HUES48 (cell line): ENCODE data around the gene EPHA4.
"Not testable (repeated sequence)": the region's sequence is repeated elsewhere in the genome, so short reads cannot be mapped to it uniquely, and the experiment has no call there.

Experiments
- H3K27ac ChIP-seq: one replicate; pipeline ENCODE4 v1.7.0; 2013; ENCODE audit warnings: low read depth, low read length, inconsistent platforms
- H3K27me3 ChIP-seq: 2 replicates; pipeline ENCODE4 v1.6.1; 2013; ENCODE audit warnings: mild to moderate bottlenecking, low read length; ENCODE audit not compliant: control insufficient read depth, insufficient read depth
- H3K36me3 ChIP-seq: 2 replicates; pipeline ENCODE4 v1.6.1; 2013; ENCODE audit warnings: low read length; ENCODE audit not compliant: control insufficient read depth, insufficient read depth
- H3K4me1 ChIP-seq: 2 replicates; pipeline ENCODE4 v1.6.1; 2013; ENCODE audit warnings: mild to moderate bottlenecking, low read length; ENCODE audit not compliant: control insufficient read depth, insufficient read depth
- H3K4me3 ChIP-seq: 2 replicates; pipeline ENCODE4 v1.5.1; 2013; ENCODE audit warnings: mild to moderate bottlenecking, low read depth, low read length
- H3K9ac ChIP-seq: 2 replicates; pipeline ENCODE4 v1.6.1; 2013; ENCODE audit warnings: mild to moderate bottlenecking, low read depth, low read length, moderate library complexity
- H3K9me3 ChIP-seq: 2 replicates; pipeline ENCODE4 v1.6.1; 2013; ENCODE audit warnings: low read length; ENCODE audit not compliant: control insufficient read depth, insufficient read depth

The EPHA4 gene

GRCh38 chr2:221518935-221519625, 53.0 kb downstream of the EPHA4 start:
- Histone ChIP-seq H3K9ac (no peak overlapping the region), H3K27me3 (no peaks in the 10 kb centered on the region), H3K4me1 (peaks cover 11% of the 10 kb centered on the region), H3K27ac (no peak overlapping the region), H3K4me3 (no peak overlapping the region), H3K36me3 (no peaks in the 10 kb centered on the region), H3K9me3 (no peaks in the 10 kb centered on the region)

GRCh38 chr2:221518201-221518934, 53.7 kb downstream of the EPHA4 start:
- Histone ChIP-seq H3K9ac (no peak overlapping the region), H3K4me1 (peaks cover 14% of the 10 kb centered on the region), H3K27me3 (no peaks in the 10 kb centered on the region), H3K27ac (no peak overlapping the region), H3K4me3 (no peak overlapping the region), H3K36me3 (no peaks in the 10 kb centered on the region), H3K9me3 (no peaks in the 10 kb centered on the region)

GRCh38 chr2:221517696-221518151, 54.4 kb downstream of the EPHA4 start:
- H3K4me3 ChIP-seq = no peak overlapping the region
- H3K9me3 ChIP-seq = no peaks in the 10 kb centered on the region
- no peak overlapping the region for H3K9ac ChIP-seq
- H3K4me1 ChIP-seq = peaks cover 19% of the 10 kb centered on the region
- no peaks in the 10 kb centered on the region for H3K36me3 ChIP-seq
- no peak overlapping the region for H3K27ac ChIP-seq
- no peaks in the 10 kb centered on the region for H3K27me3 ChIP-seq

- no peak overlapping the region for H3K4me3 ChIP-seq
- H3K27ac ChIP-seq = no peak overlapping the region
- H3K27me3 ChIP-seq = no peaks in the 10 kb centered on the region
- peaks cover 19% of the 10 kb centered on the region for H3K4me1 ChIP-seq
- H3K9ac ChIP-seq = no peak overlapping the region
- no peaks in the 10 kb centered on the region for H3K36me3 ChIP-seq
- H3K9me3 ChIP-seq = no peaks in the 10 kb centered on the region
Observed at GRCh38 chr2:221517146-221517695, 54.9 kb downstream of the EPHA4 start.

GRCh38 chr2:221515864-221516263, 56.2 kb downstream of the EPHA4 start:
- no peak overlapping the region for H3K9ac ChIP-seq
- no peaks in the 10 kb centered on the region for H3K27me3 ChIP-seq
- no peaks in the 10 kb centered on the region for H3K36me3 ChIP-seq
- no peak overlapping the region for H3K4me3 ChIP-seq
- no peak overlapping the region for H3K27ac ChIP-seq
- H3K9me3 ChIP-seq = no peaks in the 10 kb centered on the region
- H3K4me1 ChIP-seq = peaks cover 19% of the 10 kb centered on the region

GRCh38 chr2:221514305-221515040, 57.6 kb downstream of the EPHA4 start:
- Histone ChIP-seq H3K9me3 (no peaks in the 10 kb centered on the region), H3K36me3 (no peaks in the 10 kb centered on the region), H3K27ac (no peak overlapping the region), H3K4me1 (peaks cover 13% of the 10 kb centered on the region), H3K4me3 (no peak overlapping the region), H3K27me3 (no peaks in the 10 kb centered on the region), H3K9ac (no peak overlapping the region)

GRCh38 chr2:221513232-221513631, 58.9 kb downstream of the EPHA4 start:
- H3K9me3 ChIP-seq = no peaks in the 10 kb centered on the region
- no peak overlapping the region for H3K9ac ChIP-seq
- no peak overlapping the region for H3K4me3 ChIP-seq
- no peaks in the 10 kb centered on the region for H3K27me3 ChIP-seq
- H3K4me1 ChIP-seq = peaks cover 7% of the 10 kb centered on the region
- H3K36me3 ChIP-seq = no peaks in the 10 kb centered on the region
- H3K27ac ChIP-seq = no peak overlapping the region

GRCh38 chr2:221511325-221511724, 60.8 kb downstream of the EPHA4 start:
- not testable (repeated sequence) for H3K27me3 ChIP-seq, H3K4me3 ChIP-seq, H3K36me3 ChIP-seq, H3K9me3 ChIP-seq, H3K9ac ChIP-seq, H3K4me1 ChIP-seq, H3K27ac ChIP-seq

- H3K4me3 ChIP-seq = no peak overlapping the region
- no peak overlapping the region for H3K27ac ChIP-seq
- no peaks in the 10 kb centered on the region for H3K27me3 ChIP-seq
- no peaks in the 10 kb centered on the region for H3K36me3 ChIP-seq
- no peaks in the 10 kb centered on the region for H3K4me1 ChIP-seq
- no peaks in the 10 kb centered on the region for H3K9me3 ChIP-seq
- no peak overlapping the region for H3K9ac ChIP-seq
Observed at GRCh38 chr2:221506469-221506868, 65.6 kb downstream of the EPHA4 start.

- no peaks in the 10 kb centered on the region for H3K9me3 ChIP-seq
- no peak overlapping the region for H3K27ac ChIP-seq
- no peaks in the 10 kb centered on the region for H3K36me3 ChIP-seq
- H3K4me1 ChIP-seq = no peaks in the 10 kb centered on the region
- H3K27me3 ChIP-seq = no peaks in the 10 kb centered on the region
- no peak overlapping the region for H3K4me3 ChIP-seq
- H3K9ac ChIP-seq = no peak overlapping the region
Observed at GRCh38 chr2:221505605-221506004, 66.5 kb downstream of the EPHA4 start.

GRCh38 chr2:221504905-221505304, 67.2 kb downstream of the EPHA4 start:
- no peaks in the 10 kb centered on the region for H3K4me1 ChIP-seq
- H3K9ac ChIP-seq = no peak overlapping the region
- no peak overlapping the region for H3K4me3 ChIP-seq
- no peaks in the 10 kb centered on the region for H3K9me3 ChIP-seq
- no peaks in the 10 kb centered on the region for H3K27me3 ChIP-seq
- no peak overlapping the region for H3K27ac ChIP-seq
- H3K36me3 ChIP-seq = no peaks in the 10 kb centered on the region
